H9 (cell line): ENCODE measurements around the gene PRKCI. TPM values are rescaled to one million over a fixed set of nuclear protein-coding genes. Genes with fewer than 3 reads are reported as not detected.

ENCODE experiments used
- DNase-seq: peaks from one replicate; pipeline ENCODE4 v3.0.0-alpha.2; 2017
- H2AFZ ChIP-seq: one replicate; pipeline ENCODE4 v1.6.1; 2013; ENCODE audit warnings: mild to moderate bottlenecking, low read length, control low read depth, moderate library complexity
- H2AK5ac ChIP-seq: 2 replicates; pipeline ENCODE4 v1.6.1; 2013; ENCODE audit warnings: low read length, control low read depth, mixed read lengths; ENCODE audit not compliant: insufficient read length
- H2BK120ac ChIP-seq: one replicate; pipeline ENCODE4 v1.6.1; 2013; ENCODE audit warnings: low read depth, mild to moderate bottlenecking, low read length, control low read depth, inconsistent platforms; ENCODE audit not compliant: poor library complexity, severe bottlenecking
- H2BK12ac ChIP-seq: 2 replicates; pipeline ENCODE4 v1.6.1; 2013; ENCODE audit warnings: low read length, control low read depth, mixed read lengths, low read depth; ENCODE audit not compliant: insufficient read length
- H2BK15ac ChIP-seq: 2 replicates; pipeline ENCODE4 v1.6.1; 2013; ENCODE audit warnings: low read depth, low read length, control low read depth
- H2BK20ac ChIP-seq: one replicate; pipeline ENCODE4 v1.6.1; 2013; ENCODE audit warnings: low read depth, mild to moderate bottlenecking, low read length, control low read depth, inconsistent platforms; ENCODE audit not compliant: poor library complexity, severe bottlenecking
- H2BK5ac ChIP-seq: 2 replicates; pipeline ENCODE4 v1.6.1; 2013; ENCODE audit warnings: low read length, control low read depth, mixed read lengths; ENCODE audit not compliant: insufficient read length
- H3K14ac ChIP-seq: 2 replicates; pipeline ENCODE4 v1.6.1; 2013; ENCODE audit warnings: low read length, control low read depth; ENCODE audit not compliant: insufficient read depth
- H3K18ac ChIP-seq: 2 replicates; pipeline ENCODE4 v1.6.1; 2013; ENCODE audit warnings: low read depth, mild to moderate bottlenecking, mixed read lengths, low read length, control low read depth; ENCODE audit not compliant: insufficient read length
- H3K23ac ChIP-seq: 2 replicates; pipeline ENCODE4 v1.6.1; 2013; ENCODE audit warnings: low read length, control low read depth, mixed read lengths, low read depth; ENCODE audit not compliant: insufficient read length
- H3K23me2 ChIP-seq: 2 replicates; pipeline ENCODE4 v1.6.1; 2013; ENCODE audit warnings: low read depth, mild to moderate bottlenecking, mixed read lengths, low read length, control low read depth; ENCODE audit not compliant: insufficient read length, poor library complexity, severe bottlenecking
- H3K27ac ChIP-seq: 2 replicates; pipeline ENCODE4 v1.5.1; 2013; ENCODE audit warnings: low read length, control low read depth, mixed read lengths, low read depth; ENCODE audit not compliant: insufficient read length
- H3K27me3 ChIP-seq: 2 replicates; pipeline ENCODE4 v1.6.1; 2013; ENCODE audit warnings: low read length, control low read depth, inconsistent platforms; ENCODE audit not compliant: insufficient read depth
- H3K4ac ChIP-seq: 2 replicates; pipeline ENCODE4 v1.6.1; 2013; ENCODE audit warnings: low read depth, mild to moderate bottlenecking, control low read depth, inconsistent platforms, low read length, moderate library complexity
- H3K4me1 ChIP-seq: 2 replicates; pipeline ENCODE4 v1.6.1; 2013; ENCODE audit warnings: low read length, control low read depth, inconsistent platforms; ENCODE audit not compliant: insufficient read depth
- H3K4me2 ChIP-seq: 2 replicates; pipeline ENCODE4 v1.6.1; 2013; ENCODE audit warnings: low read length, control low read depth, mixed read lengths; ENCODE audit not compliant: insufficient read length, insufficient read depth
- H3K56ac ChIP-seq: 2 replicates; pipeline ENCODE4 v1.6.1; 2013; ENCODE audit warnings: low read depth, mild to moderate bottlenecking, mixed read lengths, low read length, control low read depth; ENCODE audit not compliant: insufficient read length
- H3K79me1 ChIP-seq: 2 replicates; pipeline ENCODE4 v1.6.1; 2013; ENCODE audit warnings: low read depth, mild to moderate bottlenecking, moderate library complexity, low read length, control low read depth, inconsistent platforms; ENCODE audit not compliant: insufficient read depth, poor library complexity, severe bottlenecking
- H3K79me2 ChIP-seq: 2 replicates; pipeline ENCODE4 v1.6.1; 2013; ENCODE audit warnings: low read length, control low read depth, inconsistent platforms; ENCODE audit not compliant: insufficient read depth
- H3K9ac ChIP-seq: 2 replicates; pipeline ENCODE4 v1.6.1; 2013; ENCODE audit warnings: low read length, control low read depth, mixed read lengths; ENCODE audit not compliant: insufficient read length; ENCODE audit errors: extremely low read depth
- H3K9me3 ChIP-seq: one replicate; pipeline ENCODE4 v1.6.1; 2013; ENCODE audit warnings: low read depth, low read length, inconsistent platforms; ENCODE audit not compliant: control insufficient read depth
- H3T11ph ChIP-seq: one replicate; pipeline ENCODE4 v1.6.1; 2013; ENCODE audit warnings: mild to moderate bottlenecking, low read length, control low read depth, inconsistent platforms
- H4K20me1 ChIP-seq: one replicate; pipeline ENCODE4 v1.6.1; 2013; ENCODE audit not compliant: control insufficient read depth, insufficient read length, insufficient read depth
- H4K5ac ChIP-seq: 2 replicates; pipeline ENCODE4 v1.6.1; 2013; ENCODE audit warnings: low read depth, mild to moderate bottlenecking, mixed read lengths, low read length, control low read depth; ENCODE audit not compliant: insufficient read length
- H4K8ac ChIP-seq: replicated peaks from 2 replicates; pipeline ENCODE4 v1.6.1; 2013; ENCODE audit warnings: low read length, control low read depth, mixed read lengths, low read depth; ENCODE audit not compliant: insufficient read length
- H4K91ac ChIP-seq: 2 replicates; pipeline ENCODE4 v1.6.1; 2013; ENCODE audit warnings: low read depth, mild to moderate bottlenecking, moderate library complexity, mixed read lengths, low read length, control low read depth; ENCODE audit not compliant: insufficient read length
- H3K27ac Mint-ChIP-seq, 3 experiments: 2 replicates in 2 of 3; 3 replicates in 1 of 3; pipeline ENCODE4 v1.8.0; 2020 to 2021; ENCODE audit warnings: mixed read lengths in 3 of 3, mild to moderate bottlenecking in 1 of 3, moderate library complexity in 1 of 3
- H3K27me3 Mint-ChIP-seq: 2 replicates; pipeline ENCODE4 v1.8.0; 2021; ENCODE audit warnings: low read depth, mild to moderate bottlenecking, moderate library complexity, mixed read lengths
- H3K36me3 Mint-ChIP-seq, 3 experiments: 2 replicates in 2 of 3; 3 replicates in 1 of 3; pipeline ENCODE4 v1.8.0; 2020 to 2021; ENCODE audit warnings: low read depth in 3 of 3, mixed read lengths in 3 of 3; ENCODE audit not compliant: insufficient read depth in 1 of 3
- H3K4me1 Mint-ChIP-seq, 2 experiments: 2 replicates each; pipeline ENCODE4 v1.8.0; 2020; ENCODE audit warnings: mixed read lengths in 2 of 2
- H3K4me3 Mint-ChIP-seq, 2 experiments: 2 replicates in 1 of 2; 3 replicates in 1 of 2; pipeline ENCODE4 v1.8.0; 2020 to 2021; ENCODE audit warnings: mild to moderate bottlenecking in 2 of 2, mixed read lengths in 2 of 2, moderate library complexity in 1 of 2
- H3K9me3 Mint-ChIP-seq, 2 experiments: 2 replicates in 1 of 2; 3 replicates in 1 of 2; pipeline ENCODE4 v1.8.0; 2020; ENCODE audit warnings: mild to moderate bottlenecking in 2 of 2, mixed read lengths in 2 of 2, moderate library complexity in 1 of 2
- CTCF ChIP-seq: fragments of 200-600 bp; sonication (generic); conservative IDR thresholded peaks from 3 replicates; pipeline ENCODE4 v1.8.0; 2021; ENCODE audit warnings: antibody characterized with exemption, mild to moderate bottlenecking
- WGBS: extraction: QIAGEN DNeasy Blood & Tissue Kit; methylation state at CpG from one replicate; pipeline ENCODE4 v1.1.7; 2013; ENCODE audit warnings: missing lambda C conversion rate, low lambda C conversion rate, mixed read lengths; ENCODE audit not compliant: insufficient read length; ENCODE audit errors: extremely low coverage; 5-methylcytosine and 5-hydroxymethylcytosine counted together
- total RNA-seq: library from RNA; stranded (reverse); gene quantifications from 2 replicates; pipeline ENCODE4 v1.2.1, GENCODE V29; 2021

Gene PRKCI
- total RNA-seq, 1 experiment from 2014 or later = 71.1 TPM

GRCh38 chr3:170222647-170223541, 670 bp downstream of the PRKCI start:
- Mint-ChIP-seq H3K36me3 (peaks cover 0 to 6% (median 2%) of the 10 kb centered on the region in 3 experiments; a peak in 4 of 7 replicates), H3K4me1 (peaks cover 34 to 40% of the 10 kb centered on the region in 2 experiments), H3K27me3 (no peaks in the 10 kb centered on the region), H3K4me3 (peak overlapping the region; percentile 87 to 95), H3K9me3 (peaks cover 0 to 3% of the 10 kb centered on the region in 2 experiments; a peak in 2 of 5 replicates), H3K27ac (peak overlapping the region; percentile 95 to 96 (median 96))
- Histone ChIP-seq H3K18ac (peak overlapping the region; percentile 44), H2AK5ac (no peak overlapping the region), H3K23me2 (peaks cover 6% of the 10 kb centered on the region), H3K4me1 (peaks cover 2% of the 10 kb centered on the region; the same call in 1 of the 2 replicates), H4K20me1 (no peaks in the 10 kb centered on the region), H2BK5ac (peak overlapping the region; percentile 22), H3K79me2 (peaks cover 21% of the 10 kb centered on the region; the same call in 1 of the 2 replicates), H3K79me1 (no peaks in the 10 kb centered on the region), H2BK20ac (no peak overlapping the region), H2BK120ac (no peak overlapping the region), H3K4me2 (peak overlapping the region; percentile 99), H3K27ac (peak overlapping the region; percentile 77), H3K14ac (peak overlapping the region; percentile 78), H2AFZ (no peak overlapping the region), H2BK12ac (no peak overlapping the region), H3K56ac (no peak overlapping the region), H3K23ac (no peak overlapping the region), H3T11ph (peak overlapping the region; percentile 10), H4K91ac (no peak overlapping the region), H3K4ac (no peak overlapping the region), H3K9me3 (no peaks in the 10 kb centered on the region), H4K8ac (no peak overlapping the region), H4K5ac (no peak overlapping the region), H3K9ac (peak overlapping the region; percentile 96), H2BK15ac (no peak overlapping the region), H3K27me3 (no peaks in the 10 kb centered on the region)
- WGBS = no CpG with 5 or more reads among the region's 42 CpGs
- DNase-seq = peak; percentile 59
- TF ChIP-seq CTCF = peak; percentile 30; the same call in 1 of the 3 replicates
